Transverse colon (tissue), 4 donors: ENCODE results near the gene ABHD16B. TPM values are rescaled to one million over a fixed set of nuclear protein-coding genes. Genes with fewer than 3 reads are reported as not detected.

ENCODE experiments used
- DNase-seq: peaks from one replicate; pipeline ENCODE4 v3.0.0-alpha.2; 2019
- H3K27ac ChIP-seq, 4 donors: fragments of 200-600 bp; sonication (generic); 2 replicates each; pipeline ENCODE4 v1.5.1; 2016 to 2018; ENCODE audit warnings: inconsistent platforms in 4 of 4
- H3K27me3 ChIP-seq: fragments of 200-600 bp; sonication (generic); 2 replicates; pipeline ENCODE4 v1.5.1; 2017; ENCODE audit warnings: inconsistent platforms
- H3K36me3 ChIP-seq, 4 donors: fragments of 200-600 bp; sonication (generic); 2 replicates each; pipeline ENCODE4 v1.5.1; 2017 to 2019; ENCODE audit warnings: inconsistent platforms in 4 of 4
- H3K4me1 ChIP-seq, 4 donors: fragments of 200-600 bp; sonication (generic); 2 replicates each; pipeline ENCODE4 v1.5.1; 2017 to 2020; ENCODE audit warnings: inconsistent platforms in 4 of 4
- H3K4me3 ChIP-seq, 4 donors: fragments of 200-600 bp; sonication (generic); 1 replicate in 1 of 4; 2 replicates in 3 of 4; pipeline versions ENCODE4 v1.5.1 to v1.6.1; 2017 to 2019; ENCODE audit warnings: inconsistent platforms in 4 of 4
- H3K9me3 ChIP-seq, 2 donors: fragments of 200-600 bp; sonication (generic); 2 replicates each; pipeline ENCODE4 v1.5.1; 2017 to 2019; ENCODE audit warnings: inconsistent platforms in 2 of 2
- EP300 ChIP-seq: sonication (generic); formaldehyde crosslinking; IDR thresholded peaks from one replicate; pipeline ENCODE4 v1.6.1; 2017; ENCODE audit warnings: antibody characterized with exemption, low read depth
- POLR2A ChIP-seq: fragments of 450-650 bp; IDR thresholded peaks from one replicate; pipeline ENCODE4 v1.6.1; 2016; ENCODE audit warnings: antibody characterized with exemption, mild to moderate bottlenecking, moderate library complexity
- POLR2AphosphoS5 ChIP-seq, 3 donors: sonication (generic); formaldehyde crosslinking; IDR thresholded peaks; one replicate each; pipeline ENCODE4 v1.6.1; 2016; ENCODE audit warnings: antibody characterized with exemption in 3 of 3
- WGBS, 2 donors: methylation state at CpG; one replicate each; pipeline ENCODE4 v1.1.5; 2018; ENCODE audit warnings: low coverage in 1 of 2; 5-methylcytosine and 5-hydroxymethylcytosine counted together
- in situ Hi-C, 4 donors: fragments of 200-750 bp; cut with MboI; loops; one replicate each; pipeline versions ENCODE4 v1.15.0 to v1.15.1; 2017; ENCODE audit warnings: low sequenced_read_pairs in 3 of 4, low pct_ligation_motif_present in 1 of 4, low pct_unique_long_range_greater_than_20kb in 1 of 4
- intact Hi-C: fragments of 100-400 bp; cut with DNase I; formaldehyde crosslinking; loops from one replicate; pipeline ENCODE4 v1.15.1; 2023; ENCODE audit warnings: low total_unique reads
- total RNA-seq, 4 donors: library from RNA; depleted of rRNA; stranded (reverse); fragments of >200 nt; gene quantifications; one replicate each; pipeline ENCODE4 v1.1.0, GENCODE V29; 2016
- TF ChIP-seq, protein P1 (sequence below), 5 experiments: fragments of 200-600 bp in 3 of 5; fragments of 450-650 bp in 2 of 5; sonication (generic) in 3 of 5; IDR thresholded peaks; 1 replicate in 2 of 5; 2 replicates in 3 of 5; pipeline ENCODE4 v1.5.1; 2016 to 2017; ENCODE audit warnings: antibody characterized with exemption in 5 of 5, inconsistent platforms in 3 of 5, mild to moderate bottlenecking in 2 of 5, moderate library complexity in 1 of 5

Gene ABHD16B
- total RNA-seq, 4 donors from 2014 or later: not detected

DNA sequence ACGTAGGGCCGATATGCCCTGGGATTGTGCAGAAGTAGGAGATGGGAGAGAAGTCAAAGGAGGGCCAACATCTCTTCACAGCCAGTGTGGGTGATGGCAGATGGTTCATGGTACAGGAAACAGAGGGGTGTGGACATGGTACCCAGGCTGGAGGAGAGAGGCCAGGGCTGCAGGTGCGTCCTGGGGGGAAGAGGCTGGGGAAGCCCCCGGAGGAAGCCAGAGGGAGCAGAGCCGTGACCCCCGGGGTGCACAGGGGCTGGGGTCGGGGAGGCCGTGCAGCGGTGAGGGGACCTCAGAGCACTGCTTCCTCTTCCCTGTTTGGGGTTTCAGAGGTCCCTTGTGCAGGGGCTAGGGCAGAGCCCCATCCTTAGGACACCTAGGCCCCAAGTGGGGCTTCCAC, 19.0 kb upstream of the ABHD16B start:
- Histone ChIP-seq H3K36me3 (no peaks in the 10 kb centered on the region), H3K4me1 (peaks cover 5 to 7% (median 7%) of the 10 kb centered on the region in 4 donors), H3K9me3 (no peaks in the 10 kb centered on the region), H3K27me3 (peaks cover 43% of the 10 kb centered on the region), H3K4me3 (no peak overlapping the region), H3K27ac (no peak overlapping the region)
- in situ Hi-C loops (no loop called here), intact Hi-C loops (no loop called here)
- no peak for TF ChIP-seq POLR2A
- TF ChIP-seq, protein P1, sequence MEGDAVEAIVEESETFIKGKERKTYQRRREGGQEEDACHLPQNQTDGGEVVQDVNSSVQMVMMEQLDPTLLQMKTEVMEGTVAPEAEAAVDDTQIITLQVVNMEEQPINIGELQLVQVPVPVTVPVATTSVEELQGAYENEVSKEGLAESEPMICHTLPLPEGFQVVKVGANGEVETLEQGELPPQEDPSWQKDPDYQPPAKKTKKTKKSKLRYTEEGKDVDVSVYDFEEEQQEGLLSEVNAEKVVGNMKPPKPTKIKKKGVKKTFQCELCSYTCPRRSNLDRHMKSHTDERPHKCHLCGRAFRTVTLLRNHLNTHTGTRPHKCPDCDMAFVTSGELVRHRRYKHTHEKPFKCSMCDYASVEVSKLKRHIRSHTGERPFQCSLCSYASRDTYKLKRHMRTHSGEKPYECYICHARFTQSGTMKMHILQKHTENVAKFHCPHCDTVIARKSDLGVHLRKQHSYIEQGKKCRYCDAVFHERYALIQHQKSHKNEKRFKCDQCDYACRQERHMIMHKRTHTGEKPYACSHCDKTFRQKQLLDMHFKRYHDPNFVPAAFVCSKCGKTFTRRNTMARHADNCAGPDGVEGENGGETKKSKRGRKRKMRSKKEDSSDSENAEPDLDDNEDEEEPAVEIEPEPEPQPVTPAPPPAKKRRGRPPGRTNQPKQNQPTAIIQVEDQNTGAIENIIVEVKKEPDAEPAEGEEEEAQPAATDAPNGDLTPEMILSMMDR (IDR thresholded peaks at IDR 0.05): no peak
- no peak for TF ChIP-seq POLR2AphosphoS5 (IDR thresholded peaks at IDR 0.05)
- TF ChIP-seq EP300: no peak
- no peak for DNase-seq
- 66% methylated on average over 9 of the region's 9 CpGs; no CpG with 5 or more reads in 1 of the 2 donors for WGBS, 2 donors

DNA sequence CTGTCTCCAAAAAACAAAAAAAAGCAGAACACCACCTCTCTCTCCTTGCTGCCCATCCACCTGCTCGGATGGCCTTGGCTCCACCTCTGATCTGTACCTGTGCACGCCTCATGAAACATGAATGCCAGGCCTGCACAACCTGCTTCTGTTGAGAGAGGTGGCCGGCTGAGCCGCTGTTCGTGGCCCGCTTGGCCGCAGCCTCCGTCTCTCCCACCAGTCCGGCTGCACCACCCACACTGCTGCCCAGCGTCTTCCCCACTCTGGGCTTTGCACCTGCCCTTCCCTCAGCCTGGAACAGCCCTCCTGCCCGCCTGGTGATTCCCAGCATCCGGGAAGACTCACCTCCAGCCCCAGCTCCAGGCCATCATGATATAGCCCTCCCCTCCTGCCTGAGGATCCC, 18.1 kb upstream of the ABHD16B start:
- Histone ChIP-seq H3K36me3 (no peaks in the 10 kb centered on the region), H3K4me1 (peaks cover 5 to 17% (median 7%) of the 10 kb centered on the region in 4 donors), H3K27ac (no peak overlapping the region), H3K9me3 (no peaks in the 10 kb centered on the region), H3K27me3 (peaks cover 53% of the 10 kb centered on the region), H3K4me3 (no peak overlapping the region)
- 86 to 100% methylated on average over 1 to 12 of the region's 12 CpGs for WGBS, 2 donors
- TF ChIP-seq, protein P1 (IDR thresholded peaks at IDR 0.05): no peak
- TF ChIP-seq POLR2AphosphoS5 (IDR thresholded peaks at IDR 0.05) (no peak), POLR2A (no peak), EP300 (no peak)
- in situ Hi-C loops: no loop called here
- DNase-seq: no peak
- intact Hi-C loops: no loop called here

DNA sequence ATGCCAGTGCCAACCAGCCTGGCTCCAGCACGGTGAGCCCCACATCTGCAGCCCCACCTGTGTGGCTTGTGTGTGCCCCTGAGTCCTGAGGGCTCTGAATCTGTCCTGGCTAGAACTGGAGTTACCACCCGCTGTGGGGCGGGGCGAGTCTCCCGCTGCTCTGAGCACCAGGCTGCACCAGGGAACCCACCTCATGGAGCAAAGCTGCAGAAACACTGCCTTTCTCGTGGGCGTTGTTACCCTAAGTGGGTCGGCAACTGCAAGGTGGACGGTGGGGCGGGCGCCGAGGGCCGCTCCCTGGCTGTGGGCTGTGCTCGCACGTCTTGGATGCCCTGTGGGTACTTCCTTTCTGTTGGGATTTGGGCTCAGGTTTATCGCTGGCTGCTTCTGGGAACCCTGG, 17.5 kb upstream of the ABHD16B start:
- H3K27me3 ChIP-seq: peaks cover 55% of the 10 kb centered on the region
- no peak for TF ChIP-seq POLR2AphosphoS5 (IDR thresholded peaks at IDR 0.05)
- no peak for TF ChIP-seq POLR2A
- TF ChIP-seq, protein P1 (IDR thresholded peaks at IDR 0.05): no peak
- TF ChIP-seq EP300: no peak
- H3K4me3 ChIP-seq: no peak overlapping the region
- H3K36me3 ChIP-seq: no peaks in the 10 kb centered on the region
- intact Hi-C loops: no loop called here
- no peak overlapping the region for H3K27ac ChIP-seq
- WGBS, 2 donors: 60% methylated on average over 15 of the region's 16 CpGs; no CpG with 5 or more reads in 1 of the 2 donors
- in situ Hi-C loops: no loop called here
- H3K4me1 ChIP-seq: peaks cover 5 to 17% (median 7%) of the 10 kb centered on the region in 4 donors
- no peak for DNase-seq
- no peaks in the 10 kb centered on the region for H3K9me3 ChIP-seq

DNA sequence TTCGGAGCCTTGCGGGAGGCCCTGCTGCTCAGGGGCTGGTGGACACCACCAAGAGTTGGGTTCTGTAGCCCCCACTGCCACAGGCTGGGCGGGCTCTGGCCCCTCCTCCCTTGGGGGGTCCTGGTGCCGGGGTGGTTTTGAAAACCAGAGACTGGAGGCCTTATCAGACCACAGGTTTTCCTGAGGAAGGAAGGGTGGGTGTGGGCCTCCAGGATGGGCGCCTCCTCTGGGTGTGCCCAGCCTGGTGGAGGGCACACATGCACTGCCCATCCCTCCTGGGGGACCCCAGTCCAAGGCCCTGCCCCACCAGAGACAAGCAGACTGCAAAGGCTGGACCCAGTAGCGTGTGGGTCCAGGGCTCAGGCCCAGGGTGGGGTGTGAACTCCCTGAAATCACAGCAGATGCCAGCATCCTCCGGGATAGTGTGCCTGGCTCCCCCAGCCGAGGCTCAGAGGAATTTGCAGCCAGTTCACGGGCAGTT, 16.7 kb upstream of the ABHD16B start:
- Histone ChIP-seq H3K27me3 (peaks cover 55% of the 10 kb centered on the region), H3K9me3 (no peaks in the 10 kb centered on the region), H3K4me1 (peaks cover 5 to 17% (median 7%) of the 10 kb centered on the region in 4 donors), H3K4me3 (no peak overlapping the region), H3K27ac (no peak overlapping the region), H3K36me3 (no peaks in the 10 kb centered on the region)
- in situ Hi-C loops: no loop called here
- intact Hi-C loops: no loop called here
- TF ChIP-seq POLR2A (no peak), EP300 (no peak), POLR2AphosphoS5 (IDR thresholded peaks at IDR 0.05) (no peak)
- TF ChIP-seq, protein P1 (IDR thresholded peaks at IDR 0.05): no peak
- no peak for DNase-seq
- WGBS, 2 donors: 51% methylated on average over 8 of the region's 9 CpGs; no CpG with 5 or more reads in 1 of the 2 donors
